Measurements from ENCODE around the gene FNDC11. TPM values are rescaled to one million over a fixed set of nuclear protein-coding genes. Genes with fewer than 3 reads are reported as not detected.
"Not testable (repeated sequence)": the region's sequence is repeated elsewhere in the genome, so short reads cannot be mapped to it uniquely, and the experiment has no call there.

Gene FNDC11
- polyA plus RNA-seq, 3 donors: 0.83 to 1.9 (median 1.3) TPM

DNA sequence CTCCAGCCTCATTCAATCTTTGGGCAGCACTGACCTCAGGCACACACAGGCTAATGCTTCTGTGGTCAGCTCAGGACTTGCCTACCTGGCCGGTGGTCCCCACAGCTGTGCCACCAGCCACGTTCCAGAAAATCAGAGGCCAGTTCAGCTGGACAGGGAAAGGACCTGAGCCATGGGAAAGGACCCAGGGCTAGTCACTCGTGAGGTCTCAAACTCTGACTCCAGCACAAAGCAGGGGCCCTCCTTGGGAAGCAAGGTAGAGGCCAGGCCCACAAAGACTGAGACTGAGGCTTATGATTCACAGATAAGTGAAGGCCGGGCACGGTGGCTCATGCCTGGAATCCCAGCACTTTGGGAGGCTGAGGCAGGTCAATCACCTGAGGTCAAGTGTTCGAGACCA is 42.5 kb downstream of the FNDC11 start:
- DNase-seq: no peak

DNA sequence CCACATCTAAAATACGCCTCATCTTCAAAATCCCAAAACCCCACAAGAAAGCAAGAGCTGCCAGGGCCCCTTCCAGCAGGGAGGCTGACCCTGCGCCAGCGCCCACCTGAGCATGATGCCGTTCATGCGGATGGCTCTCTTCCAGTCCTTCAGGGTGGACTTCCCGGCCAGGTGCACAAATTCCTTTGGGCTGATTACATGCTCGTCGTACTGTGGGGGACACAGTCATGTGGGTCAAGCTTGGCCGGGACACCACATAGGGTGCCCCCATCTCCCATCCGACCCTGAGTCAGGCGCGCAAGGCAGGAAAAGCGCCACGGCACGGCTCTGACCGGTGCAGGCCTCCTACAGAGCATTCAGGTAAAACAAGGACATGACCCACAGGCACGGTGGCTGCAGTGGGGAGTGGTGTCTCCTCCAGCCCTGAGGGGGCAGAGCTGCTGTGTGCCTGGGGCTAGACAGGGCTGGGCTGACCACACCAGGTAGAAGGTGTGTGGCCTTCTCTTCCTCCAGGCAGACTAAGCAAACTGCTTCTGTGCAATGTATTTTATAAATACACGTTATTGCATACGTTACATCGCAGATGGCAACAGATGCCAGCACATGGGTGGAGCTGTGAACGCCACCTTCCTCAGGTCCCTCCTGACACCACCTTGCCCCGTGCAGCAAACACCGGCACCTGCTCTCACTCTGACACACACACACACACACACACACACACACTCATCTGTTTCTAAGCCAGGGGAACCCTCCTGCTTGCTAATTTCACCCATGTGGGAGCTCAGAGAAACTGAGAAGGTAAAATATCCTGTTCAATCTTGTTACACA is 43.9 kb downstream of the FNDC11 start:
- DNase-seq: no peak

- DNase-seq: no peak
Observed at GRCh38 chr20:63598479-63599395, 44.8 kb downstream of the FNDC11 start.

DNA sequence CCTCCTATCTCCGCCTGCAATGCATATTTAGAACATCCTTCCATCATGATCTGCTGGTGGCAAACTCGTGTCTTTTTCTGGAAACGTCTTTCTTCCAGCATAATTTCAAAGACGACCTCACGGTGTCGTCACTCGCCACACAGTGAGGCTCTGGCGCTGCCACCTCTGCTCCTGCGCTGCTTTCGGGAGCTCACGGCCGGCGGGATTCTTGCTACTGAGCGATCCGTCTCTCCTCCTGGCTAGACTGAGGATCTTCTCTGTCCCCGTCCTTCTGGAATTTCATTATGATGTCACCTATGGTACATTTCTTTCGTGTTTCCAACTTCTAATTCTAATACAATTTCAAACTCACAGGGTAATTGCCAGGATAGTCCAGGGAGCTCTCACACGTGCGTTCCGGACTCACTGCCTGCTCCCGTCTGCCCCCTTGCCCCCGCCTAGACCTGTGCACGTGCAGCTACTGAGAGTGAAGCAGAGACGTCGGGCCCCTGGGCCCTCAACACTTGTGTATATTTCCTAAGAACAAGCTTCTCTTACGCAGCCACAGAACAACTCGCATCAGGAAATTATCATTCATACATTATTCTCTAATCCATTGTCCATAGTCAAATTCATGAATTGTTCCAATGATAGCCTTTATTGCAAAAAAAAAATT is 45.6 kb downstream of the FNDC11 start:
- DNase-seq: no peak

- not testable (repeated sequence) for DNase-seq
Observed at GRCh38 chr20:63601679-63602078, 47.7 kb downstream of the FNDC11 start.

DNA sequence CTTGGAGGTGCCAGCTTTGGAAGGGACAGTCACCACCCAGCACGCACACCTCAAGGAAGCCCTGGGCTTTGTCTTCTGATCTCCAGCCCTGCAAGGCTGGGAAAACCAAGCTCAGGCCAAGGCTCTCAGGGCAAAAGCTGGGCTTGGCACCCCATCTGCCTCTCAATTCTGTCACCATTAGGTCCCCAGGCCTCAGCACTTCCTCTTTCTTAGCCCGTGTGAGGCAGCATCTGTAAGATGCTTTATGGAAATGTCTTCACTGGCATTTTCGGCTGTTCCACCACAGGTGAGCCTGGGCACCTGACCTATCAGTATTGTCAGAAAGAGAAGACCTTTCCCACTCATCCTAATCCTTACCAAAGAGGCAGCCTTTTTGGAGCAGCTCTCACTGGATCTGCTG is 48.4 kb downstream of the FNDC11 start:
- no peak for DNase-seq

Other genes starting within 250 kb of the FNDC11 start
- 10 to 100 TPM in 2 of 3 donors, 1 to 10 TPM in 1; 8.6 to 23.6 (median 19.1) TPM for gene CHRNA4, start 192.8 kb upstream of the FNDC11 start, polyA plus RNA-seq (ENCODE audit: insufficient read length in 3 of 3)
- gene KCNQ2, start 81.5 kb upstream of the FNDC11 start, polyA plus RNA-seq (ENCODE audit: insufficient read length in 3 of 3): 1 to 10 TPM; 7.1 to 8.9 (median 8.1) TPM
- 1 to 10 TPM in 2 of 3 donors, under 1 TPM in 1; 0.96 to 2.4 (median 1.2) TPM for gene EEF1A2, start 55.1 kb upstream of the FNDC11 start, polyA plus RNA-seq (ENCODE audit: insufficient read length in 3 of 3)
- 100 to 1,000 TPM; 285 to 420 (median 332) TPM for gene PPDPF, start 33.4 kb upstream of the FNDC11 start, polyA plus RNA-seq (ENCODE audit: insufficient read length in 3 of 3)
- gene PTK6, start 16.8 kb upstream of the FNDC11 start, polyA plus RNA-seq (ENCODE audit: insufficient read length in 3 of 3): 1 to 10 TPM in 2 of 3 donors, under 1 TPM in 1; 0.80 to 1.7 (median 1.2) TPM
- gene SRMS, start 6.4 kb upstream of the FNDC11 start, polyA plus RNA-seq (ENCODE audit: insufficient read length in 3 of 3): under 1 TPM; 0.19 to 0.26 (median 0.26) TPM
- gene HELZ2, start 20.1 kb downstream of the FNDC11 start, polyA plus RNA-seq (ENCODE audit: insufficient read length in 3 of 3): 10 to 100 TPM; 12.4 to 16.8 (median 12.9) TPM
- gene GMEB2, start 72.9 kb downstream of the FNDC11 start, polyA plus RNA-seq (ENCODE audit: insufficient read length in 3 of 3): 10 to 100 TPM; 12.4 to 14.2 (median 12.8) TPM
- gene STMN3, start 99.3 kb downstream of the FNDC11 start, polyA plus RNA-seq (ENCODE audit: insufficient read length in 3 of 3): 10 to 100 TPM; 28.6 to 38.0 (median 32.7) TPM
- gene RTEL1, start 104.2 kb downstream of the FNDC11 start, polyA plus RNA-seq (ENCODE audit: insufficient read length in 3 of 3): 10 to 100 TPM; 17.6 to 23.8 (median 19.1) TPM
- gene TNFRSF6B, start 142.5 kb downstream of the FNDC11 start, polyA plus RNA-seq (ENCODE audit: insufficient read length in 3 of 3): 1 to 10 TPM; 2.8 to 2.9 (median 2.8) TPM
- gene ARFRP1, start 153.8 kb downstream of the FNDC11 start, polyA plus RNA-seq (ENCODE audit: insufficient read length in 3 of 3): 10 to 100 TPM; 33.8 to 39.7 (median 37.2) TPM
- gene ZGPAT, start 153.9 kb downstream of the FNDC11 start, polyA plus RNA-seq (ENCODE audit: insufficient read length in 3 of 3): 10 to 100 TPM; 24.2 to 28.9 (median 24.8) TPM
- 10 to 100 TPM; 11.8 to 13.4 (median 12.4) TPM for gene LIME1, start 182.5 kb downstream of the FNDC11 start, polyA plus RNA-seq (ENCODE audit: insufficient read length in 3 of 3)
- 100 to 1,000 TPM; 107 to 147 (median 140) TPM for gene SLC2A4RG, start 185.6 kb downstream of the FNDC11 start, polyA plus RNA-seq (ENCODE audit: insufficient read length in 3 of 3)

Measured in renal pelvis (tissue), 4 donors.